ENCODE data around the gene CHST12.
"Not testable (repeated sequence)": the region's sequence is repeated elsewhere in the genome, so short reads cannot be mapped to it uniquely, and the experiment has no call there.

Gene CHST12

DNA sequence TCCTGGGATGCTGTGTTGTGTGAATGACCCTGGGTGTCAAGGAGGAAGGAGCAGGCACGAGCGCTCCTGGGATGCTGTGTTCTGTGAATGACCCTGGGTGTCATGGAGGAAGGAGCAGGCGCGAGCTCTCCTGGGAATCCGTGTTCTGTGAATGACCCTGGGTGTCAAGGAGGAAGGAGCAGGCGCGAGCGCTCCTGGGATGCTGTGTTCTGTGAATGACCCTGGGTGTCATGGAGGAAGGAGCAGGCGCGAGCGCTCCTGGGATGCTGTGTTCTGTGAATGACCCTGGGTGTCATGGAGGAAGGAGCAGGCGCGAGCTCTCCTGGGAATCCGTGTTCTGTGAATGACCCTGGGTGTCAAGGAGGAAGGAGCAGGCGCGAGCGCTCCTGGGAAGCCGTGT is 25.9 kb upstream of the CHST12 start:
- not testable (repeated sequence) for DNase-seq (ENCODE audit: insufficient read length, low spot score); FAIRE-seq

DNA sequence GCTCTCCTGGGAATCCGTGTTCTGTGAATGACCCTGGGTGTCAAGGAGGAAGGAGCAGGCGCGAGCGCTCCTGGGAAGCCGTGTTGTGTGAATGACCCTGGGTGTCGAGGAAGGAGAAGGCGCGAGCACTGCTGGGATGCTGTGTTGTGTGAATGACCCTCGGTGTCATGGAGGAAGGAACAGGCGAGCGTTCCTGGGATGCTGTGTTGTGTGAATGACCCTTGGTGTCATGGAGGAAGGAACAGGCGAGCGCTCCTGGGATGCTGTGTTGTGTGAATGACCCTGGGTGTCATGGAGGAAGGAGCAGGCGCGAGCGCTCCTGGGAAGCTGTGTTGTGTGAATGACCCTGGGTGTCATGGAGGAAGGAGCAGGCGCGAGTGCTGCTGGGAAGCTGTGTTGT is 25.3 kb upstream of the CHST12 start:
- not testable (repeated sequence) for DNase-seq (ENCODE audit: insufficient read length, low spot score); FAIRE-seq

DNA sequence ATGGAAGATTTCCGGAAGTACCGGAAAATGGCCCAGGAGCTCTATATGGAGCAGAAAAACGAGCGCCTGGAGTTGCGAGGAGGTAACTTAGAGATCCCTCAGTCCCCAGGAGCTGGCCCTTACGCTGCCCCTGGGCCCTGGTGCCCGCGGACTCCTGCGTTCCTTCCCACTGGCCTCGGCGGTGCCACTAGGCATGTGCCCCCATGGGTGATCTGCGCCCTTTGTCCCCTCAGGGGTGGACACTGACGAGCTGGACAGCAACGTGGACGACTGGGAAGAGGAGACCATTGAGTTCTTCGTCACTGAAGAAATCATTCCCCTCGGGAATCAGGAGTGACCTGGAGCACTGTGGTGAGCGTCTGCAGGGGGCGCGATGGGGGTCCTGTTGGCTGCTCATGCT is 24.2 kb upstream of the CHST12 start:
- DNase-seq (ENCODE audit: insufficient read length, low spot score), result no peak
- FAIRE-seq, result no peak

- DNase-seq (ENCODE audit: insufficient read length, low spot score), result no peak
- no peak for FAIRE-seq
These were observed 23.5 kb upstream of the CHST12 start for GRCh38 chr7:2379821-2380450.

- FAIRE-seq (no peak), DNase-seq (ENCODE audit: insufficient read length, low spot score) (no peak)
These were observed 22.9 kb upstream of the CHST12 start for GRCh38 chr7:2380461-2380860.

DNA sequence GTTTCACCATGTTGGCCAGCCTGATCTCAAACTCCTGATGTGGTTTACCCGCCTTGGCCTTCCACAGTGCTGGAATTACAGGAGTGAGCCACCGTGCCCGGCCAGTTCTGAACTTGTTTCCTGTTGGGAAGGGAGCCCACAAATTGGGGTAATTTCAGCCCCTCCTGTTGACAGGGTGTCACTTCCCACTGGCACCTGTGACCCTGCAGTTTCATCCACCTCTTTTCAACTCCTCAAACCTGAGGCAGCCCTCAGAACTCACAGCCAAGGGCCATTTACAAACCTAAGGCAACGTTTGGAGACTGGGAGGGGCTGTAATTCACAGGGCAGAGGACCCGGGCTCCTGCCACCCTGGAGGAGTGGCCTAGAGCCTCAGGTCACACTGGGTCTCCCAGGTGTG is 22.2 kb upstream of the CHST12 start:
- DNase-seq (ENCODE audit: insufficient read length, low spot score) (no peak), FAIRE-seq (no peak)

GRCh38 chr7:2381881-2382509 is 21.4 kb upstream of the CHST12 start:
- no peak for FAIRE-seq
- no peak for DNase-seq (ENCODE audit: insufficient read length, low spot score)

GRCh38 chr7:2383543-2384274 is 19.7 kb upstream of the CHST12 start:
- no peak for DNase-seq (ENCODE audit: insufficient read length, low spot score)
- no peak for FAIRE-seq

GRCh38 chr7:2384354-2385243 is 18.8 kb upstream of the CHST12 start:
- FAIRE-seq, result no peak
- no peak for DNase-seq (ENCODE audit: insufficient read length, low spot score)

- not testable (repeated sequence) for FAIRE-seq; DNase-seq (ENCODE audit: insufficient read length, low spot score)
These were observed 17.3 kb upstream of the CHST12 start for GRCh38 chr7:2386122-2386521.

DNA sequence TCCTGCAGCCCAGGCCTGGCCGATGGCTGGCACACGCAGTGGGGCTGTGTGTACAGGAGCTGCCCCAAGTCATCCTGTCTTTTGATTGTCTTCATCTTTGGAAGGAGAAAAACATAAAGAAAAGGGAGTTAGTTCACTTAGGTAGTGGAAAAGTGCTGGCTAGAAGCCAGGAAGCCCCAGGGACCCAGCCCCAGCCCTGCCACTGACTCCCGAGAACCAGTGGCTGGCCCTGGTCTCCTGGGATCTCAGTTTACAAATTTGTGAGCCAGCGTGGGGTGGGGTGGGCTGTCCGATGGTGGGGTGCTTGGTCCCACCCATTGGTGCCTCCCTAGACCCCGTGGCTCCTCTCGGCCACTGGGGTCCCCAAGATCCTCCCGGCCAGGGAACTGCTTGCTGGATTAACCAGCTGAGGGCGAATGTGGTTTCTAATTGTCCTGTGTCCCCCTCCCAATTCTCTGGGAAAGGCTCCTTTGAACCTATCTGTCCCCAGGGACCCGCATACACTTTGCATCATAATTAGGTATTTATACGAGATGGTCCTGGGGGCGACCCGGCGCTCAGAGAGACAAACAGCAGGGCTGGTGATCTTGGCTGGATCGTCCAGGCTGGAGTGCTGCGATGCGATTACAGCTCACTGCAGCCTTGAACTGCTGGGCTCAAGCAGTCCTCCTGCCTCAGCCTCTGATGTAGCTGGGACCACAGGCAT is 16.3 kb upstream of the CHST12 start:
- DNase-seq (ENCODE audit: insufficient read length, low spot score), result no peak
- FAIRE-seq, result no peak

- DNase-seq (ENCODE audit: insufficient read length, low spot score) (no peak), FAIRE-seq (no peak)
These were observed 15.3 kb upstream of the CHST12 start for GRCh38 chr7:2387897-2388636.

- FAIRE-seq, result no peak
- DNase-seq (ENCODE audit: insufficient read length, low spot score), result no peak
These were observed 14.8 kb upstream of the CHST12 start for GRCh38 chr7:2388637-2388954.

GRCh38 chr7:2390020-2390816 is 13.2 kb upstream of the CHST12 start:
- FAIRE-seq; DNase-seq (ENCODE audit: insufficient read length, low spot score): not testable (repeated sequence)

DNA sequence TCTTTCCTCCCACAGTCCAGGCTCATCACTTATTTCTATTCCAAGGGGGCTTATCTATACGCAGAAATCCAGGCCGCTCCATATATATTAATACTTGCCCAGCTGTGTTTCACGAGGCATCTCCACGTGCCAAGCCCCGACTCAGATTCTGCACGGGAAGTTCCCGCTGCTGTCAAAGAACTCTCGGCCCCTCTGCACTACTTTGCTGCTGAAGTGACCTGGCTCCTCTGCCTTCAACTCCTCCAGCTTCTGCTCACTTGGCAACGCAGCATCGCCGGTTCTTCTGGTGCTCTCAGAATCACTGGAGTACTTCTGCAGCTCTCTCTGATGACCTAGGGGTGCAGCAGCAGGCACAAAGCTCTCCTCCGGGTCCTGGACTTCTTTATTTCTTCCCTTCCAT is 9.7 kb upstream of the CHST12 start:
- no peak for DNase-seq (ENCODE audit: insufficient read length, low spot score)
- no peak for FAIRE-seq

- no peak for DNase-seq (ENCODE audit: insufficient read length, low spot score)
- no peak for FAIRE-seq
These were observed 8.8 kb upstream of the CHST12 start for GRCh38 chr7:2394566-2395082.

DNA sequence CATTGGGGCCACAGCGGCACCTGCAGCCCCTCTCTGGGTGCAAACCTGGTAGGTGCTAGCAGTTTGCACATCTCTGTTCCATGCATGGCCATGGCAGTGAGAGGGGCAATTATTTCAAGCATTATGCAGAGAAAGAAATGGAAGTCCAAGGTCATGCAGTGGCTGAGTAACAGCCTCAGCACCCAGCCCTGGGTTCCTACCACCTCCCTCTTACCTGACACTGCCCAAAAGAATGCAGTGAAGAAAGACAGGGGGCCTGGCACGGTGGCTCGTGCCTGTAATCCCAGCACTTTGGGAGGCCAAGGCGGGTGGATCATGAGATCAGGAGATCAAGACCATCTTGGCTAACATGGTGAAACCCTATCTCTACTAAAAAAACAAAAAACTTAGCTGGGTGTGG is 4.9 kb upstream of the CHST12 start:
- FAIRE-seq (no peak), DNase-seq (ENCODE audit: insufficient read length, low spot score) (no peak)

- FAIRE-seq (no peak), DNase-seq (ENCODE audit: insufficient read length, low spot score) (no peak)
These were observed 3.4 kb upstream of the CHST12 start for GRCh38 chr7:2399848-2400587.
